NCI-H2171 treated with DMSO at 0.1 percent for 48 hours (cell line): ENCODE results near the gene PCDHGB3.
A peak's percentile ranks its signal among the peaks of the same experiment; 100 is the strongest.
"Not testable (repeated sequence)": the region's sequence is repeated elsewhere in the genome, so short reads cannot be mapped to it uniquely, and the experiment has no call there.

Experiments
- DNase-seq: peaks from one replicate; lab custom pipeline; 2025; lab: John Stamatoyannopoulos, UW

The PCDHGB3 gene

DNA sequence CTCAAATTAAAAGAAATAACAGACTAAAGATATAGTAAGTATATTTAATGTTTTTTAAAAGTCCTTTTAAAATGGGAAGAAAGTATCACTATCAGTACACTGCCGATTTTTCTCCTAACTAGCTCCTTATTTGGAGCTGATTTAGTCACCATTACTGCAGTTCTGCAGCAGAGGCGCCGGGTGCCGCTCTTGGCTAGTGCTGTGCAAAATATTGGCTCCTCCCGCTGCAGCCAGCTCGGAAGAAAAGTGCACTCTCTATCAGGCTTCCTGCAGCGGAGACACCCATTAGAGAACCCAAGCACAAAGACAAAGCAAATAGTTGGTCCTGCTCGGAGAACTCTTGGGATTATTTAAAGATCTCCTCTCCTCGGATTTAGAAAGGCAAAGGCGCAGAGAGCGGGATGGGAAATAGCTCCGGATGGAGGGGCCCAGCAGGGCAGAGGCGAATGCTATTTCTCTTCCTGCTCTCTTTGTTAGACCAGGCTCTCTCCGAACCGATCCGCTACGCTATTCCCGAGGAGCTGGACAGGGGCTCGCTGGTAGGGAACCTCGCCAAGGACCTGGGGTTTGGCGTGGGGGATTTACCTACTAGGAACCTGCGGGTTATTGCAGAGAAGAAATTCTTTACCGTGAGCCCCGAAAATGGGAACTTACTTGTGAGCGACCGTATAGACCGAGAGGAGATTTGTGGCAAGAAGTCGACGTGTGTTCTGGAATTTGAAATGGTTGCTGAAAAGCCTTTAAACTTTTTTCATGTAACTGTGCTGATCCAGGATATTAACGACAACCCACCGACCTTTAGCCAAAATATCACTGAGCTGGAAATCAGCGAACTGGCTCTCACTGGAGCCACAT, at the start of gene PCDHGB3:
TSS of gene PCDHGB3 (plus strand) at position 249 of the 855 bp plus-strand sequence. CDS start at position 402, 153 bp downstream.
- DNase-seq: no peak

DNA sequence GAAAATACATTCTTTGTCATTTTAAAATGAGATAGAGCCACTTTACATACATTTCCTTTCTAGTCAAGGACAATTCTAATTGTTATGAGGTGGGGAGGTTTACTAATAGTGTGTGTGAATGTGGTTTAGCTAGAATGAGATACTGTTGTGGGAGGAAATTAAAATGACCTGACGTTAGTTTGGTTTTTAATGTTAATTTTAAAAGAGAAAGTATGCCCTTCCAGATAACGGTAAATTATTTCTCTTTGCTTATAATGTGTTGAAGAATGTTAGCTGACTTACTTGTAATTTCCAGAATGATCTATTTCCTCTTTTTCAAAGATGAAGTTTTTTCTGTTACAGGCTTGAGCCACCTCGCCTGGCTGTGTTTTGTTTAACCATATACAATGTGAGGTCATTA, 47.8 kb upstream of the PCDHGB3 start:
- DNase-seq: no peak

DNA sequence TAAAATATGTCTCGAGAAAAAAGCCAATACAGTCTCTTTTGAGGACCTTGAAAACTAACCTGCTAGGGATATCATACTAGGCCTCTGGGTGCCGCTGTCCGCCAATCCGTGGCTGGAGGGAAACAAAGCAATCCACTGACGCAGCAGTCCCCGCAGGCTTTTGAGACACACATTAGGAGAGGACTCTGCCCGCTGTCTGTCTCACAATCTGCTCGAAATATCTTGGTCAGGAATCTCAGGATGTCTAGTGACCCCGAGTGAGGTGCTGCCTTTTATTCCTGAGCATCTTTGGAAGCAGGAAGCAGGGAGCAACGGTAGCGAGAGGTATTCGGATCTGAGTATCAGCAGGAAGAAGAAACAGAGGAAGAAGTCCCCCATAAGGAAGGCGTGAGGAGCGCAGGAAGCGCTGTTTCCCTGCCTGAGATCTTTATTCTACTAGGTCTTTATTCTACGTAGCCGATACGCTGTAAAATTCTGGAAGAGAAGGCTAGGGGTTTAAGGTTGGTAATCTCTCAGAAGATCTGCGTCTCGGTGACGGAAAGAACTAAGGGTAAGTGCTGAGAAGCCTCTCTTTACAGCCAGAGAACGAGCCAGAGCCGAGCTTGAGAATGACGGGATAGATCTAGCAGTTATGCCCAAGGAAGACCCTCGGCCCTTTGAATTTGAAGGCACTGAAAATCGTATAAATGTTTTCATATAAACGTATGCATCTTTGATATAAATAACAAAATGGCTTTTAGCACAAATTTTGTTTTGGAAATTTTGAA, 43.8 kb upstream of the PCDHGB3 start:
- no peak for DNase-seq

DNA sequence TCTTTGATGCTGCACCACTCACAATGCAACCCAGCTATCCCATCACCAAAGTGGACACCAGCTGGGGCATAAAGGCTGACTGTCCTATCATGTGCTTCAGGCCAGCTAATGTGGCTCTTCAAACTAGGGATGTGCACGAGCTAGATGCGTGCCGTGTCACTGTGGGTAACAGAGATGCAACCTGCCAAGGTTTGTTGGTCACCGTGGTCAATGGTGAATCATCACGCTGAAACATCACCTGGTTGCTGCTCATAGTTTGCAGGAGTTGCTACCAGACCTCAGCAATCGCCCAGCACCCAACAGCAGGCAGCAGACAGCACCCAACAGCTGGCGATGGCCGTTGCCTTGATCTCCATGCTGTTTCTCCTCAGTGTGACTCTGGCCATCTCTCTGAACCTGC, 41.8 kb upstream of the PCDHGB3 start:
- no peak for DNase-seq

DNA sequence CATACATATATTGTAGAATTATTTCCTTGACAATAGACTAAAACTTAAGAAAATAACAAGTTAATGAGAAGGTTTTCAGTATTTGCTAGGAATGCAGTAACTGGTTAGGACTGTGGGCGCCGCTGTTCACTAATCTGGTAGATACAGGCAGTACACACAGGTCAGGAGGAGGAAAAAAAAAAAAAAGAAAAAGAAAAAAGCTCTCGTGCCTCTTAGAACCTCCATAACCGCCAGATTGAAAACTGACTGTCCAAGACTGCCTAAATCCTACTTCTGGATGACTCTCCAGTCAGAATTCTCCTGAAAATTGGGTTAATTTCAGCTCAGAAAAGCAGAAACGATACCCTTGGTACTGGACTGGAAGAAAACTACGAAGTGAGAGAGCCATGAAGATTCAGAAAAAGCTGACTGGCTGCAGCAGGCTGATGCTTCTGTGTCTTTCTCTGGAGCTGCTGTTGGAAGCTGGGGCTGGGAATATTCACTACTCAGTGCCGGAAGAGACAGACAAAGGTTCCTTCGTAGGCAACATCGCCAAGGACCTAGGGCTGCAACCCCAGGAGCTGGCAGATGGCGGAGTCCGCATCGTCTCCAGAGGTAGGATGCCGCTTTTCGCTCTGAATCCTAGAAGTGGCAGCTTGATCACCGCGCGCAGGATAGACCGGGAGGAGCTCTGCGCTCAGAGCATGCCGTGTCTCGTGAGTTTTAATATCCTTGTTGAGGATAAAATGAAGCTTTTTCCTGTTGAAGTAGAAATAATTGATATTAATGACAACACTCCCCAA, 39.6 kb upstream of the PCDHGB3 start, which contains the start of gene PCDHGA1:
TSS of gene PCDHGA1 (plus strand) at position 216 of the 782 bp plus-strand sequence.
- peak; percentile 2 for DNase-seq

DNA sequence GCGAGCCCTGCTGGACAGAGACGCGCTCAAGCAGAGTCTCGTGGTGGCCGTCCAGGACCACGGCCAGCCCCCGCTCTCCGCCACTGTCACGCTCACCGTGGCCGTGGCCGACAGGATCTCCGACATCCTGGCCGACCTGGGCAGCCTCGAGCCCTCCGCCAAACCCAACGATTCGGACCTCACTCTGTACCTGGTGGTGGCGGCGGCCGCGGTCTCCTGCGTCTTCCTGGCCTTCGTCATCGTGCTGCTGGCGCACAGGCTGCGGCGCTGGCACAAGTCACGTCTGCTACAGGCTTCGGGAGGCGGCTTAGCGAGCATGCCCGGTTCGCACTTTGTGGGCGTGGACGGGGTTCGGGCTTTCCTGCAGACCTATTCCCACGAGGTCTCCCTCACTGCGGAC, 37.5 kb upstream of the PCDHGB3 start:
- not testable (repeated sequence) for DNase-seq

DNA sequence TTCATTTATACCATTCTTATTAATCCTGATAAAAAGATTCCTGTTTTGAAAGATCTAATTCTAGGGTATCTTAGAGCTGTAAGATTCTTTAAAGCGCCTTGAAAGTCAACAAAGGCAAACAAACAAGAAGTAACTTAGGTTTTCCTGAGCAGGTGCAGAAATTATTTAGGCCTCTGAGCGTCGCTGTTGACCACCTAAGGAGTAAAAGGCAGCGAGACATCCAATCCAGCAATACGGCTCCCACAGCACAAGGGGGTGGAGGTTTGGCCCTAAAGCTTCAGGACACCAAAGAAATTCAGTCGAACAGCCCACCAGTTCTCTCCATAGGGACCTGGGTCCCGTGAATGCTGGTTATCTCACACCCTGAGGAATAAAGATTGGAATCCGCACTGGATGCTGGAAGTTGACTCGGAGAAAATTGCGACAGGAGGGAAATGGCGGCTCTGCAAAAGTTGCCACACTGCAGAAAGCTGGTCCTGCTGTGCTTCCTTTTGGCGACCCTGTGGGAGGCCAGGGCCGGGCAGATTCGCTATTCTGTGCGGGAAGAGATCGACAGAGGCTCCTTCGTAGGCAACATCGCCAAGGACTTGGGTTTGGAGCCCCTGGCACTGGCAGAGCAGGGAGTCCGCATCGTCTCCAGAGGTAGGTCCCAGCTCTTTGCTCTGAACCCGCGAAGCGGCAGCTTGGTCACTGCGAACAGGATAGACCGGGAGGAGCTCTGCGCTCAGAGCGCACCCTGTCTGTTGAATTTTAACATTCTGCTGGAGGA, 31.3 kb upstream of the PCDHGB3 start, which contains the start of gene PCDHGA2:
TSS of gene PCDHGA2 (plus strand) at position 223 of the 769 bp plus-strand sequence.
- DNase-seq: peak; percentile 18

DNA sequence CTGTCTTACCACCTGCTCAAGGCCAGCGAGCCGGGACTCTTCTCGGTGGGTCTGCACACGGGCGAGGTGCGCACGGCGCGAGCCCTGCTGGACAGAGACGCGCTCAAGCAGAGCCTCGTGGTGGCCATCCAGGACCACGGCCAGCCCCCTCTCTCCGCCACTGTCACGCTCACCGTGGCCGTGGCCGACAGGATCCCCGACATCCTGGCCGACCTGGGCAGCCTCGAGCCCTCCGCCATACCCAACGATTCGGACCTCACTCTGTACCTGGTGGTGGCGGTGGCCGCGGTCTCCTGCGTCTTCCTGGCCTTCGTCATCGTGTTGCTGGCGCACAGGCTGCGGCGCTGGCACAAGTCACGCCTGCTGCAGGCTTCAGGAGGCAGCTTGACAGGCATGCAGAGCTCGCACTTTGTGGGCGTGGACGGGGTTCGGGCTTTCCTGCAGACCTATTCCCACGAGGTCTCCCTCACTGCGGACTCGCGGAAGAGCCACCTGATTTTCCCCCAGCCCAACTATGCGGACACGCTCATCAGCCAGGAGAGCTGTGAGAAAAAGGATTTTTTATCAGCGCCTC, 29.2 kb upstream of the PCDHGB3 start:
- DNase-seq: not testable (repeated sequence)

DNA sequence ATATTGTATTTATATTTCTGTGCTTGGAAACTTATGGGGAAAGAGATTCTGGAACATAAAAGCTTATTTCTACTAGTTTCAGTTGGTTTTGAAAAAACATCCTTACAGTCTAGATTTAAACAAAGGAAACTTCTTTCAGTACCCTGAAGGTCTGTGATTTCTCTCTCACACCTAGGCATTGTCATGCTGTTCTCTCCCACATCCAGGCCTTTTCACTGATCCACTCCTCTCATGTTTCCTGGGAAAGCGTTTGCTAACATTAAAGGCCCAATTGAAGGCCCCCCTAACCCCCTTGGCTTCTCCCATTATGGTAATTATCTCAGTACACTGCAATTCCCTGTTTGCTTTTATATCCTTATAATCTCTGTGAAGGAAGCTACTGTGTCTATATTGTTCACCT, 27.3 kb upstream of the PCDHGB3 start:
- DNase-seq: no peak

DNA sequence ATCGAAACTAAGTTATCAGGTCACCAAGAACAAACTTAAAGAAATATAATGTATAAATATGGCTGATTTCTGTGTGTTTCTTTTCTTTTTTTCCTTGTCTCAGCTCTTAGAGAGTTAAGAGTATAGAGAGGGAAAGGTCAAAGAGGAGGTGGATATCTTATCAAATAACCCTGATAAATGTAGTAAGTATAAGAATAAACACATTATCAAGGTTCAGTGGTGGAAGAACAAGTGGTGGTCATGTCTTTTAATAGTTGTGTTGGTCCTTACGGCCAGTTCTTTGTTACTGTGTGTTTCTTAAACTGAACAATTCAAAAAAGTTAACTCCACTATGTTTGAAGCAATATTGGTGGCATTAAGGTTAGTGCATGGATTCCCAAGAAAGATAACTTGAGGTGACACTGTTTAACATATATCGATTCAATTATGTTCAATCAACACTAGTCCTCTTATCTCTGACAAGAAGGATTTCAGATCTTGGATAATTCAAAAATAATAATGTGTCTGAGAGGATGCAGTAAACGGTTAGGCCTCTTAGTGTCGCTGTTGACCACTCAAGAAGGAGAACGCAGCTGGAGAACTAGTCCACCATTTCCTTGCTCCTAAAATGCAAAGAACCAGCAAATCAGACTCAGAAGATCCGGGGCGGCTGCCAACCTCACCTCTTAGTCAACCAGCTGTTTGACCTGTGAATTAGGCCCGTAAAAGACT, 26.6 kb upstream of the PCDHGB3 start, which contains the start of gene PCDHGA3:
TSS of gene PCDHGA3 (plus strand) at position 588 of the 711 bp plus-strand sequence. CDS start 205 bp downstream, outside the sequence.
- DNase-seq: peak; percentile 0

DNA sequence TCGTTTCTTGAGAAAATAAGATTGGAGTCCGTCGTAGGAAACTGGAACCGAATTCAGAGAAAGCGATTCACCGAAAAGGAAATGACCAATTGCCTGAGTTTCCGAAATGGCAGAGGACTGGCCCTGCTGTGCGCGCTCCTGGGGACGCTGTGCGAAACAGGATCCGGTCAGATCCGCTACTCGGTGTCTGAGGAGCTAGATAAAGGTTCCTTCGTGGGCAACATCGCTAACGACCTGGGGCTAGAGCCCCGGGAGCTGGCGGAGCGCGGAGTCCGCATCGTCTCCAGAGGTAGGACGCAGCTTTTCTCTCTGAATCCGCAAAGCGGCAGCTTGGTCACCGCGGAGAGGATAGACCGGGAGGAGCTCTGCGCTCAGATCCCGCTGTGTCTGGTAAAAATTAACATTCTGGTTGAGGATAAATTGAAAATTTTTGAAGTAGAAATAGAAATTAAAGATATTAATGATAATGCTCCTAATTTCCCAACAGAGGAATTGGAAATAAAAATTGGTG, 26.0 kb upstream of the PCDHGB3 start:
- no peak for DNase-seq

DNA sequence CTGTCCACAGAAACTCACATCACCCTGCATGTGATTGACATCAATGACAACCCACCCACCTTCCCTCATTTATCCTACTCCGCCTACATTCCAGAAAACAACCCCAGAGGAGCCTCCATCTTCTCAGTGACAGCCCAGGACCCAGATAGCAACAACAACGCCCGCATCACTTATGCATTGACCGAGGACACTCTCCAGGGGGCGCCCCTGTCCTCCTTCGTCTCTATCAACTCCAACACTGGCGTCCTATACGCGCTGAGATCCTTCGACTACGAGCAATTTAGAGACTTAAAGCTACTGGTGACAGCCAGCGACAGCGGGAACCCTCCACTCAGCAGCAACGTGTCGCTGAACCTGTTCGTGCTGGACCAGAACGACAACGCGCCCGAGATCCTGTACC, 24.7 kb upstream of the PCDHGB3 start:
- DNase-seq: no peak

DNA sequence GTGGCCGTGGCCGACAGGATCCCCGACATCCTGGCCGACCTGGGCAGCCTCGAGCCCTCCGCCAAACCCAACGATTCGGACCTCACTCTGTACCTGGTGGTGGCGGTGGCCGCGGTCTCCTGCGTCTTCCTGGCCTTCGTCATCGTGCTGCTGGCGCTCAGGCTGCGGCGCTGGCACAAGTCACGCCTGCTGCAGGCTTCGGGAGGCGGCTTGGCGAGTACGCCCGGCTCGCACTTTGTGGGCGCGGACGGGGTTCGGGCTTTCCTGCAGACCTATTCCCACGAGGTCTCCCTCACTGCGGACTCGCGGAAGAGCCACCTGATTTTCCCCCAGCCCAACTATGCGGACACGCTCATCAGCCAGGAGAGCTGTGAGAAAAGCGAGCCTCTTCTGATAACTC, 24.0 kb upstream of the PCDHGB3 start:
- DNase-seq: not testable (repeated sequence)

DNA sequence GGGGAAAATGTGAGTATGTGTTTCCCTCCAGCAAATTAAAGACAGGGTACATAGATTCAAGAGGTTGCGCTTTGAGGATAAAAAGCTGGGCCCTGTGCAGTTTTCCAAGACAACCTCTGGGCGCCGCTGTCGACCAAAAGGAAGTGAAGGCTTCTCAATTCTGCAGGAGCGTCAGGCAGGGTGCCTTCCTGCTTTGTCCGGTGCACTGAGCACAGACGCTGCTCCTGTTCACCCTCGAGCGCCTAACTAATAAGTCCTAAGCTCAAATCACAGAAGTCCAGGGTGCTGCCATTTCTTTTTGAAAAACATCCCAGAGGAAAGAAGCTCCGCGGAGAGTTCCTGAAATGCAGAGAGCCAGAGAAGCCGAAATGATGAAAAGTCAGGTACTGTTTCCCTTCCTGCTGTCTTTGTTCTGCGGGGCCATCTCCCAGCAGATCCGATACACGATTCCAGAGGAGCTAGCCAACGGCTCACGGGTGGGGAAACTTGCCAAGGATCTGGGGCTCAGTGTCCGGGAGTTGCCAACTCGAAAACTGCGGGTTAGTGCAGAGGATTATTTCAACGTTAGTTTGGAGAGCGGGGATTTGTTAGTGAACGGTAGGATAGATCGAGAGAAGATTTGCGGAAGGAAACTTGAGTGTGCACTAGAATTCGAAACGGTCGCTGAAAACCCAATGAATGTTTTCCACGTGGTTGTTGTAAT, 20.0 kb upstream of the PCDHGB3 start, which contains the start of gene PCDHGB1:
TSS of gene PCDHGB1 (plus strand) at position 183 of the 703 bp plus-strand sequence. CDS start at position 345, 162 bp downstream.
- peak; percentile 23 for DNase-seq

DNA sequence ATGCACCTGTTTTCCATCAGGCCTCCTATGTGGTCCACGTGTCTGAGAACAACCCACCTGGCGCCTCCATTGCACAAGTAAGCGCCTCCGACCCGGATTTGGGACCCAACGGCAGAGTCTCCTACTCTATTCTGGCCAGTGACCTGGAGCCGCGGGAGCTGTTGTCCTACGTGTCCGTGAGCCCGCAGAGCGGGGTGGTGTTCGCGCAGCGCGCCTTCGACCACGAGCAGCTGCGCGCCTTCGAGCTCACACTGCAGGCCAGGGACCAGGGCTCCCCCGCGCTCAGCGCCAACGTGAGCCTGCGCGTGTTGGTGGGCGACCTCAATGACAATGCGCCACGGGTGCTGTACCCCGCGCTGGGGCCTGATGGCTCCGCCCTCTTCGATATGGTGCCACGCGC, 18.5 kb upstream of the PCDHGB3 start:
- DNase-seq: no peak

DNA sequence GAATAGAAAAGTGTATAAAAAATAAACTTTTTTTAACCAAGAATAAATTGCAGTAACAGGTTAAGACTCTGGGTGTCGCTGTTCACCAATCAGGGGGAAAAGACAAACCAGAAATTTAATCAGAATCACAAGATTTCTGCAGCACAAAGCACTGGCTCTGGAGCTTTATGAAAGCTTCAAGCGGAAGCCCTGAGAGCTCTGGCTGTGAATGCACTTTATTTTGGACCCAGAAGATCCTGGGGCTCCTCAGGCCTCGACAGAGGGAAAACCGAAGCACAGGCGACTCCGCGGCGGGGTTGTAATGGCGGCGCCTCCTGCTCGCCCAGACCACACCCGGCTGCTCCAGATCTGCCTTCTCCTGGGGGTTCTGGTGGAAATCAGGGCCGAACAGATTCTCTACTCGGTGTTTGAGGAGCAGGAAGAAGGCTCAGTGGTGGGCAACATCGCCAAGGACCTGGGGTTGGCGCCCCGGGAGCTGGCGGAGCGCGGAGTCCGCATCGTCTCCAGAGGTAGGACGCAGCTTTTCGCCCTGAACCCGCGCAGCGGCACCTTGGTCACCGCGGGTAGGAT, 15.1 kb upstream of the PCDHGB3 start, which contains the start of gene PCDHGA4:
TSS of gene PCDHGA4 (plus strand) at position 122 of the 570 bp plus-strand sequence. CDS start at position 209, 87 bp downstream.
- no peak for DNase-seq

DNA sequence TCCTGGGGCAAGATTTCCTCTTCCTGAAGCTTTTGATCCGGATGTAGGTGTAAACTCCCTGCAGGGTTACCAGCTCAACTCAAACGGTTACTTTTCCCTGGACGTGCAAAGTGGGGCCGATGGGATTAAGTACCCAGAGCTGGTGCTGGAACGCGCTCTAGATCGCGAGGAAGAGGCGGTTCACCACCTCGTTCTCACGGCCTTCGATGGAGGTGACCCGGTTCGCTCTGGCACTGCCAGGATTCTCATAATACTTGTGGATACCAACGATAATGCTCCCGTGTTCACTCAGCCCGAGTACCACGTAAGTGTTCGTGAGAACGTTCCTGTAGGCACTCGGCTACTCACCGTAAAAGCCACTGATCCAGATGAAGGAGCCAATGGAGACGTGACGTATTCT, 14.4 kb upstream of the PCDHGB3 start:
- DNase-seq: no peak

DNA sequence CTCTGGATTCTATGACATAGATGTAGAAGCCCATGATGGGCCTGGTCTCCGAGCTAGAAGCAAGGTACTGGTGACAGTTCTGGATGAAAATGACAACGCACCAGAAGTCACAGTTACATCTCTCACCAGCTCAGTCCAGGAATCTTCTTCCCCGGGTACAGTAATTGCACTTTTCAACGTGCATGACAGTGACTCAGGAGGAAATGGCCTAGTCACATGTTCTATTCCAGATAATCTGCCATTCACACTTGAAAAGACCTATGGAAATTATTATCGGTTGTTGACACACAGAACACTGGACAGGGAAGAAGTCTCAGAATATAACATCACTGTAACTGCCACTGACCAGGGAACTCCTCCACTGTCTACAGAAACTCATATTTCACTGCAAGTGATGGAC, 13.9 kb upstream of the PCDHGB3 start:
- DNase-seq: no peak

DNA sequence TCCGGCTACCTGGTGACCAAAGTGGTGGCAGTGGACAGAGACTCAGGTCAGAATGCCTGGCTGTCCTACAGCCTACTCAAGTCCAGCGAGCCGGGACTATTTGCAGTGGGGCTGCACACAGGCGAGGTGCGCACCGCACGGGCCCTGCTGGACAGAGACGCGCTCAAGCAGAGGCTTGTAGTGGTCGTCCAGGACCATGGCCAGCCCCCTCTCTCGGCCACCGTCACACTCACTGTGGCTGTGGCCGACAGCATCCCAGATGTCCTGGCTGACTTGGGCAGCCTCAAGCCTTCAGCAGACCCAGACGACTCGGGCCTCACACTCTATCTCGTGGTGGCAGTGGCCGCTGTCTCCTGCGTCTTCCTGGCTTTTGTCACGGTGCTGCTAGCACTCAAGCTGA, 13.1 kb upstream of the PCDHGB3 start:
- DNase-seq: no peak
